ENCODE measurements around the gene EEA1.

- TF ChIP-seq POLR2A (IDR thresholded peaks at IDR 0.05) (no peak), CTCF (IDR thresholded peaks at IDR 0.05) (no peak)
Observed at GRCh38 chr12:92914170-92914569, 14.9 kb downstream of the EEA1 start.

All from esophagus squamous epithelium (tissue), 4 donors.